Sigmoid colon (tissue), 7 donors: ENCODE results near the gene SCO2. TPM values are rescaled to one million over a fixed set of nuclear protein-coding genes. Genes with fewer than 3 reads are reported as not detected.

ENCODE experiments used
- DNase-seq: peaks from one replicate; pipeline ENCODE4 v3.0.0-alpha.2; 2019
- H3K27ac ChIP-seq, 4 donors: fragments of 200-600 bp; sonication (generic); one replicate each; pipeline ENCODE4 v1.5.1; 2016 to 2019; ENCODE audit warnings: mild to moderate bottlenecking in 1 of 4
- H3K27me3 ChIP-seq, 3 donors: fragments of 200-600 bp; sonication (generic); one replicate each; pipeline ENCODE4 v1.5.1; 2019; ENCODE audit warnings: mild to moderate bottlenecking in 1 of 3
- H3K36me3 ChIP-seq, 4 donors: fragments of 200-600 bp; sonication (generic); one replicate each; pipeline ENCODE4 v1.5.1; 2016 to 2019
- H3K4me1 ChIP-seq, 4 donors: fragments of 200-600 bp; sonication (generic); one replicate each; pipeline ENCODE4 v1.5.1; 2017 to 2019
- H3K4me3 ChIP-seq, 4 donors: fragments of 200-600 bp; sonication (generic); one replicate each; pipeline ENCODE4 v1.5.1; 2017 to 2019; ENCODE audit warnings: mild to moderate bottlenecking in 2 of 4, moderate library complexity in 1 of 4
- H3K9me3 ChIP-seq, 4 donors: fragments of 200-600 bp in 3 of 4; sonication (generic) in 3 of 4; one replicate each; pipeline versions ENCODE4 v1.5.1 to v1.6.1; 2013 to 2019
- CTCF ChIP-seq, 4 experiments: fragments of 450-650 bp in 3 of 4; fragments of 200-600 bp in 1 of 4; IDR thresholded peaks; one replicate each; pipeline ENCODE4 v1.5.1; 2016 to 2019; ENCODE audit warnings: antibody characterized with exemption in 4 of 4, mild to moderate bottlenecking in 3 of 4, moderate library complexity in 2 of 4
- EP300 ChIP-seq, 4 donors: sonication (generic); formaldehyde crosslinking; IDR thresholded peaks; one replicate each; pipeline ENCODE4 v1.6.1; 2017; ENCODE audit warnings: antibody characterized with exemption in 4 of 4
- POLR2A ChIP-seq, 2 donors: fragments of 450-650 bp; IDR thresholded peaks; one replicate each; pipeline ENCODE4 v1.6.1; 2016; ENCODE audit warnings: antibody characterized with exemption in 2 of 2, mild to moderate bottlenecking in 2 of 2, moderate library complexity in 2 of 2
- POLR2AphosphoS5 ChIP-seq, 4 donors: sonication (generic); formaldehyde crosslinking; IDR thresholded peaks; one replicate each; pipeline ENCODE4 v1.6.1; 2017; ENCODE audit warnings: antibody characterized with exemption in 4 of 4
- WGBS, 2 donors: extraction: QIAGEN DNeasy Blood & Tissue Kit; methylation state at CpG; one replicate each; pipeline ENCODE4 v1.1.7; 2013; 5-methylcytosine and 5-hydroxymethylcytosine counted together
- intact Hi-C: fragments of 100-400 bp; cut with DNase I; formaldehyde crosslinking; loops from one replicate; pipeline ENCODE4 v1.15.1; 2023
- polyA plus RNA-seq, 3 donors: library from polyadenylated mRNA; stranded (reverse); fragments of 200-250 nt; gene quantifications; one replicate each; pipeline ENCODE4 v1.2.3, GENCODE V29; 2013
- total RNA-seq, 4 donors: library from RNA; depleted of rRNA; stranded (reverse); fragments of >200 nt; gene quantifications; one replicate each; pipeline ENCODE4 v1.1.0, GENCODE V29; 2016
- donor health status: healthy with polysubstance abuse.
- donor health status: Bipolar disorder and iron deficiency.
- donor health status: healthy.

SCO2 gene
- total and polyA plus RNA-seq, 7 donors, result 1.3 to 5.4 (median 2.8) TPM; not detected in 1

DNA sequence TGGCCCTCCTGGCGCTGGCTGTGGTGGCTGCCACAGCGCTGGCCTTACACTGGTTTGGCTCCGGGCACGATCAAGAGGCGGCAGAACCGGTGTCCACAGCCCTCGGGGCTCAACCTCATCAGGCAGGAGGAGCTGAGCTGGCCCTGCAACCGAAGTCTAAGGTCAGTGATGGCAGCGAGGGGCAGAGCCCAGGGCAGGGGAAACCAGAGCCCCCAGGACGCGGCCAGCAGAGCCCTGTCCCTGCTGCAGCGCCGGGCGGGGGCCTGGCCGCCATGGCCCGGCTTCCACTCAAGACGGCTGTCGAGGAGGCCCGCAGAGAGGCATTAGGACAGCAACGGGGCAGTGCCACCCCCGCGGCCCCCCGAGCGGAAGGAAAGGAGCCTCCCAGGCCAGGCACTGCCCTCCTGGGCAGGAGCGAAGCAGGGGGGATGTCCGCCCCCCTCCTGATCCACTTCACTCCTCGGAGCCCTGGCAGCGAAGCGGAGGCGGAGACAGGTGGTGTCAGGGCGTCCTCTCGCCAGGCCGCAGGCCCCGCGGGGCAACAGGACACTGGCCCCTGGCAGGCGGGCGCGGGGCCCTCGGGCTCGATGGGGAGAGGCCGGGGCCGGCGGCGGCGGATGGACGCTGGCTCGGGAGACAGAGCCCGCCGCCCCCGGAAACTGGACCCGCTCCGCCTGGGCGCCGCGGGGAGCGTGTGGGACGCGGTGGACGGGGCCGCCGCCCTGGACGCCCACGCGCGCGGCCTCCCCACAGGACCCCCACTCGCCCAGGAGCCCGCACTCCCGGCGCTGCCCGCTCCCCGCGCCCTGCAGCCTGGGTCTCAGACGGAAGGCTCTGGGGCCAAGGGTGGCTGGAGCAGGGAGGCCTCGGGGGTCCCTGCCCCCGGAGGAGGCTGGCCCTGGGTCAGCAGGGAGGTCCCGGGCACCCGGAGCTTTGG lies 21.2 kb upstream of the SCO2 start:
- TF ChIP-seq POLR2A (IDR thresholded peaks at IDR 0.05) (no peak), EP300 (IDR thresholded peaks at IDR 0.05) (no peak), POLR2AphosphoS5 (IDR thresholded peaks at IDR 0.05) (no peak), CTCF (IDR thresholded peaks at IDR 0.05) (no peak)
- Histone ChIP-seq H3K9me3 (no peaks in the 10 kb centered on the region), H3K27me3 (peaks cover 25 to 74% (median 67%) of the 10 kb centered on the region in 3 donors), H3K4me1 (peaks cover 0 to 30% (median 23%) of the 10 kb centered on the region in 4 donors), H3K36me3 (no peaks in the 10 kb centered on the region), H3K4me3 (no peak overlapping the region), H3K27ac (no peak overlapping the region)
- intact Hi-C loops, result no loop called here
- WGBS, 2 donors, result 54 to 82% methylated on average over 78 of the region's 78 CpGs
- no peak for DNase-seq

DNA sequence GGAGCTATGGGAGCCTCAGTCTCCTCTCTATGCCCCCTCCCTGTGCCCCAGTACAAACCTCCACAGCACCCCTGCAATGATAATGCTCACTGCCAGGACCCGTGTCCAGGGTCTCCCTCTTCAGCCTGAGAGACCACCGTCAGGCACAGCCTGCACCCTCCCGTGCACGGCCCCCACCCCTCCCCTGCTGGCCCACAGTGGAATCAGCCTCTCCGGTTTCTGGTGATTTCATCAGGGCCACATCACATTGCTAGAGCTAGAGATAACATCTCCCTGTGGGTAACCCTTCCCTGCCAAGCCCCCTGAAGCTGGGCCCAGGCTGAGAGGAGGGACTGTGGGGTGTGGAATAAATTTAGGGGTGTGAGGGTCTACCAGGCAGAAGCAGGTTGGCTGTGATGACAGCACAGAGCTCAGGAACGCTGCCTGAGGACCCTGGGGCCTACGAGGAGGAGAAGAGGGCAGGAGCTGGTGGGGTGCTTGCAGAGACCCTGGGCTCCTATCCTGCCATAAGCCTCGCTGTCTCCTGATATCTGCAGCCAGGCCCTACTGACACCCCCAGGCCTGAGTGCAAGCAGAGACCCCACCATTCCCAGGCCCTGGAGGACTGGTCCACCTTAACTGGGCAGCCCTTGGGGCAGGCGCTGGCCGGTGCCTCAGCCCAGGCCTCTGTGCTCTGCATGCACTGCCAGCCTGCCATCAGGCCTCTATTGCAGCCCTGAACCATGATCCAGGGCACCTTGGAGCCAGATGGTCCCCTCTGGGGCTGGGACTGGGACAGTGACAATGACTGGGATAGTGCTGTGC lies 20.3 kb upstream of the SCO2 start, which contains the start of gene KLHDC7B:
Gene KLHDC7B (plus strand): TSS at position 378 of the 804 bp plus-strand sequence. CDS start 345 bp downstream, at position 723.
- peaks cover 25 to 74% (median 67%) of the 10 kb centered on the region in 3 donors for H3K27me3 ChIP-seq
- intact Hi-C loops, result no loop called here
- no peaks in the 10 kb centered on the region for H3K36me3 ChIP-seq
- no peak within 1 kb of the TSS for H3K4me3 ChIP-seq
- peaks cover 0 to 30% (median 23%) of the 10 kb centered on the region in 4 donors for H3K4me1 ChIP-seq
- WGBS, 2 donors, result 69 to 79% methylated on average over 10 of the region's 10 CpGs
- DNase-seq, result no peak
- H3K9me3 ChIP-seq, result no peaks in the 10 kb centered on the region
- no peak within 1 kb of the TSS for H3K27ac ChIP-seq
- TF ChIP-seq CTCF (IDR thresholded peaks at IDR 0.05) (no peak), EP300 (IDR thresholded peaks at IDR 0.05) (no peak), POLR2A (IDR thresholded peaks at IDR 0.05) (no peak), POLR2AphosphoS5 (IDR thresholded peaks at IDR 0.05) (no peak)

GRCh38 chr22:50544746-50545253 lies 19.4 kb upstream of the SCO2 start:
- TF ChIP-seq CTCF (IDR thresholded peaks at IDR 0.05) (no peak), POLR2A (IDR thresholded peaks at IDR 0.05) (no peak)
- no peak for DNase-seq
- peaks cover 0 to 30% (median 23%) of the 10 kb centered on the region in 4 donors for H3K4me1 ChIP-seq
- peak overlapping the region in 1 of 4 donors; percentile 34 for H3K27ac ChIP-seq
- intact Hi-C loops, result loop anchor here (5.0 kb wide), 1 partner anchor 78 kb away; no protein-coding TSS in a partner anchor
- no peaks in the 10 kb centered on the region for H3K9me3 ChIP-seq
- H3K36me3 ChIP-seq, result no peaks in the 10 kb centered on the region
- 23 to 42% methylated on average over 5 of the region's 5 CpGs for WGBS, 2 donors
- no peak overlapping the region for H3K4me3 ChIP-seq
- peaks cover 25 to 66% (median 65%) of the 10 kb centered on the region in 3 donors for H3K27me3 ChIP-seq

GRCh38 chr22:50544078-50544745 lies 18.8 kb upstream of the SCO2 start:
- WGBS, 2 donors, result 2 to 5% methylated on average over 52 of the region's 52 CpGs
- intact Hi-C loops, result loop anchor here (5.0 kb wide), 1 partner anchor 78 kb away; no protein-coding TSS in a partner anchor
- peak; percentile 81 for DNase-seq
- H3K36me3 ChIP-seq, result no peaks in the 10 kb centered on the region
- H3K4me3 ChIP-seq, result peak overlapping the region in 3 of 4 donors; percentile 14 to 33 (median 30)
- H3K9me3 ChIP-seq, result no peaks in the 10 kb centered on the region
- H3K27ac ChIP-seq, result peak overlapping the region in 2 of 4 donors; percentile 22 to 34
- peaks cover 21 to 61% (median 60%) of the 10 kb centered on the region in 3 donors for H3K27me3 ChIP-seq
- TF ChIP-seq POLR2AphosphoS5 (IDR thresholded peaks at IDR 0.05) (no peak), CTCF (IDR thresholded peaks at IDR 0.05) (peak in 2 of 4 experiments; percentile 22 to 38)
- H3K4me1 ChIP-seq, result peaks cover 0 to 31% (median 23%) of the 10 kb centered on the region in 4 donors
